GM13977 (cell line): ENCODE results near the gene CACNA2D3.

Experiments used
- DNase-seq: peaks from one replicate; pipeline ENCODE4 v3.0.0; 2012; ENCODE audit warnings: low spot score
- in situ Hi-C: fragments of 300-500 bp; cut with MboI; formaldehyde crosslinking; loops from one replicate; pipeline ENCODE4 v1.12.0; 2022; ENCODE audit warnings: low sequenced_read_pairs, low pct_unique_long_range_greater_than_20kb, mixed read lengths, inconsistent platforms; ENCODE audit not compliant: unreplicated experiment
- TF ChIP-seq, protein P1 (sequence below): IDR thresholded peaks from 2 replicates; pipeline ENCODE4 v1.5.1; 2012; ENCODE audit warnings: mild to moderate bottlenecking, control low read depth; ENCODE audit not compliant: insufficient read depth; ENCODE audit errors: extremely low read depth, missing control alignments

Gene CACNA2D3

DNA sequence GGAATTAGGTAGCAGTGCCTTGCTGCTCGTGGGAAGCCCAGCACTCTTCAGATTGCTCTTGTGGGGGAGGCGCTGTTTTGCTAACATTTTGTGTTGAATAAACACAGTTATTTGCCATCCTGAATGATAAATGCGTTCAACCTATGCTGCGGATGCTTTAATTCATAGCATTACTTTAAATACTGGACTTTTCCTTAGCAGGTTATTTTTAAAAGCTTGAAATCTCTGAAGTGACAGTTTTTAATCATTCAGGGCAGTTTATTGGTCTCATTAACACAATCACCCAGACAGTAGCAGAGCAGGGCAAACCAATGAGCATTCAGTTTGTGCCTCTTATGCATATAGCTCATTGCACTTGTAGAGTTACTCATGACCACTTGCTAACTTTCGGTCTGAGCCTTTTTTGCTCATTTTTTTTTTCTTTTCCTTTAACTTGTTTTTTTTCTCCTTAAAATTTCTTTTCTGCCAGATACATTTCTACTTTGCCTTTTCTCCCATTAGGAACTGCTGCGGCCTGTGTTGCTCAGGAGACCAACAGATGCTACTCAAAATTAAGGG is 5.2 kb downstream of the CACNA2D3 start:
- TF ChIP-seq, protein P1, sequence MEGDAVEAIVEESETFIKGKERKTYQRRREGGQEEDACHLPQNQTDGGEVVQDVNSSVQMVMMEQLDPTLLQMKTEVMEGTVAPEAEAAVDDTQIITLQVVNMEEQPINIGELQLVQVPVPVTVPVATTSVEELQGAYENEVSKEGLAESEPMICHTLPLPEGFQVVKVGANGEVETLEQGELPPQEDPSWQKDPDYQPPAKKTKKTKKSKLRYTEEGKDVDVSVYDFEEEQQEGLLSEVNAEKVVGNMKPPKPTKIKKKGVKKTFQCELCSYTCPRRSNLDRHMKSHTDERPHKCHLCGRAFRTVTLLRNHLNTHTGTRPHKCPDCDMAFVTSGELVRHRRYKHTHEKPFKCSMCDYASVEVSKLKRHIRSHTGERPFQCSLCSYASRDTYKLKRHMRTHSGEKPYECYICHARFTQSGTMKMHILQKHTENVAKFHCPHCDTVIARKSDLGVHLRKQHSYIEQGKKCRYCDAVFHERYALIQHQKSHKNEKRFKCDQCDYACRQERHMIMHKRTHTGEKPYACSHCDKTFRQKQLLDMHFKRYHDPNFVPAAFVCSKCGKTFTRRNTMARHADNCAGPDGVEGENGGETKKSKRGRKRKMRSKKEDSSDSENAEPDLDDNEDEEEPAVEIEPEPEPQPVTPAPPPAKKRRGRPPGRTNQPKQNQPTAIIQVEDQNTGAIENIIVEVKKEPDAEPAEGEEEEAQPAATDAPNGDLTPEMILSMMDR = no peak
- DNase-seq = no peak
- in situ Hi-C loops = no loop called here

DNA sequence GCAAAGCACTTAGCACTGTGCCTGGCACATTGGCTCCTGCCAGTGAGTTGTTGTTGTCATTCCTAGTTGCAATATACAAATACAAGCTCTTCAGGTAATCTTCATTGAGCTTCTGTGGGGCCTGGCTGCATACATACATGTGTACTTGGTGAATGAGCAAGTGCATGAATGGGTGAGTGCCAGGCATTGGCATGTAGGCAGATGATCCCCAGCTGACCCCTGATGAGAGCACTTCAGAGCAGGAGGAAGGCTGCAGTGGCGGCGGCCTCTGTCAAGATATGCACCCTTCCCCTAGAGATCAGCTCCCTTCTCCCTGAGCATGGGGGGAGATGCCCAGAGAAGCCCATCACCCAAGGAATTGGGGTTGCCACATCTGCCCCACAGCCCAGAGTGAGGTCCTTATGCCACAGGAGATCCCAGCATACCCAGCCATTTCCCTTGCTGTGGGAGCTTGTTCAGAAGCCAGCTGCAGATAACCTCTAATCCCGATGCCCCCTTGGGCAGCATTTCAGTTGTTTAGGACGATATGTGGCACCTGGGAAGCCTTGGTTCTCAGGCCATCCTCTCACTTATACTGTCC is 8.8 kb downstream of the CACNA2D3 start:
- no peak for DNase-seq
- in situ Hi-C loops = no loop called here
- TF ChIP-seq, protein P1 = no peak

DNA sequence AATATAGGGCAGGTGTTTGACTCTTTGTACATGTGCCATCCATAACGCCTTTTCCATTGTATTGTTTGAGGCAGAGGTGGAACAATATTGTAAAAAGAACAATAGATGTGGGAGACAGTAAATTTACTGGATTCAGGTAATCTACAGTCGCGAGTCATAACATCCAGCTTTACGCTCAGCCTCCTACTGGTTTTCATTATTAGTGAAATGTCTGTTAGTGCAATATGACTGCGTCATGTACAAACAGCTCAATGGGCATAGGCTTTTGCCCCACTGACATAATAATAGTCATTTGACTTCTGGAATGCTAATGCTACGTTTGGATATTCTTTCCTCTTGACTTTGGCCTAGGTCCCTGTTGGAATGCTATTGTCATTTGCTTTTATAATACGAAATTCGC is 9.5 kb downstream of the CACNA2D3 start:
- in situ Hi-C loops = no loop called here
- TF ChIP-seq, protein P1 = no peak
- DNase-seq = no peak

DNA sequence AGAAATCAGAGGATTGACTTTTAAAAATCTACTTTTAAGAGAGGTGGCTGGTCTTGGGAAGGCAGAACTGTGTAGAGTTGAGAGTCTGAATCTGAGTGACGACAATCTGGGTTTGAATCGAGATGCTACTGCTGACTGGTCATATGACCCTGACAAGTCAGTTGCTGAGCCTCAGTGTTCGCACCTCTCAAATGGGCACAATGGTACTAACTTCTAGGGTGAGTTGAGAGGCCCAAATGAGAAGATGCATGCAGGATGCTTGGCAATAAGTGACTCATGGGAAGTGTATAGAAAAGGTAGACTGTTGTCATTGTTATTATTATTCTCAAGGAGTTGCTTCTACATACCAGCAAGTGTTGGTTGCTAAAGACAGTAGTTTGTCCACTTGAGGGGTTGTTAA is 10.3 kb downstream of the CACNA2D3 start:
- no peak for DNase-seq
- TF ChIP-seq, protein P1 = no peak
- in situ Hi-C loops = no loop called here

DNA sequence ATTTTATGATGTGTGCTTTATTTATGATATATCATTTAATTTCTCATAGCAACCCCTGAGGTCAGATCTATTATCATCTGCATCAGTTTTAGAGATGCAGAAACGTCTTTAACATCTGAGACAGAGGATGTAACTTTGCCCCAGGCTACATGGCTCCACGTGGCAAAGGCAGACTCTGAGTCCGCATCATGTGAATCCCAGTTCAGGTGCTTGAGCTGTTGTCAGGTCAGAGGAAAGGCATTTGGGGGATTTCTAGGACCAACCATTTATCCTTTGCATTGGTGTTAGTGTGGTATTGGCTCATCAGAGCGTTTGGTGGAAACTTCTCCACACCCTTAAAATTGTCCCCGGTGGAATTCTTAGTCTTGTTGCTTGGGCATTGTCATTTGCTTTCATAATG is 10.8 kb downstream of the CACNA2D3 start:
- DNase-seq = no peak
- in situ Hi-C loops = no loop called here
- TF ChIP-seq, protein P1 = no peak

DNA sequence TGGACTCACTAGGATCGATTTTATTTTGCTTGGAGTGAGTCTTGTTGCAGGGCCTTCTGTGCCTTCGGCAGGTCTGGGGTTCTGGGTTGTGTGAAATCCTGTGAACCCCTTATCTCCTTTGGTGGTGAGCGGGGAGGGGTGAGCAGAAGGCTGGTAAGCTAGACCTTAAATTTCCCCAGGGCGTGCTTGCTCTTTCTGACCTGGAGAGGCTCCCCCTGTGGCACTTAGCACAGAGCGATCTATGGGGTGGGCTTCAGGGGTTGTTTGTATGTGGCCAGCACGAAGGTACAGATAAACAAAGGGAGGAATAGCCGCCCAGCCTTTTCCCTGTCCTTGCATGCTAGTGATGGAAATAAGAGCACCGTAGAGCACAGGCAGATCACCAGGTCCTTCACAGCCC is 11.8 kb downstream of the CACNA2D3 start:
- in situ Hi-C loops = no loop called here
- no peak for DNase-seq
- TF ChIP-seq, protein P1 = no peak
